Breast epithelium (tissue), 4 donors: Measurements from ENCODE around the gene INAFM1. TPM values are rescaled to one million over a fixed set of nuclear protein-coding genes. Genes with fewer than 3 reads are reported as not detected.
A peak's percentile ranks its signal among the peaks of the same experiment; 100 is the strongest.

ENCODE experiments used
- DNase-seq, 2 donors: peaks; one replicate each; pipeline ENCODE4 v3.0.0-alpha.2; 2019; ENCODE audit warnings: low spot score in 2 of 2
- H3K27ac ChIP-seq, 2 donors: fragments of 200-600 bp; sonication (generic) in 1 of 2; one replicate each; pipeline ENCODE4 v1.5.1; 2016 to 2019; ENCODE audit warnings: mild to moderate bottlenecking in 1 of 2
- H3K27me3 ChIP-seq, 2 donors: fragments of 200-600 bp; sonication (generic) in 1 of 2; one replicate each; pipeline versions ENCODE4 v1.5.1 to v1.6.0; 2017 to 2019; ENCODE audit warnings: control low read depth in 1 of 2, mild to moderate bottlenecking in 1 of 2
- H3K36me3 ChIP-seq: fragments of 200-600 bp; one replicate; pipeline ENCODE4 v1.5.1; 2019
- H3K4me1 ChIP-seq, 2 donors: fragments of 200-600 bp; sonication (generic); one replicate each; pipeline ENCODE4 v1.5.1; 2016 to 2019; ENCODE audit warnings: control low read depth in 1 of 2
- H3K4me3 ChIP-seq, 3 donors: fragments of 200-600 bp; sonication (generic); 1 replicate in 2 of 3; 2 replicates in 1 of 3; pipeline ENCODE4 v1.5.1; 2016 to 2019; ENCODE audit warnings: mild to moderate bottlenecking in 3 of 3, moderate library complexity in 2 of 3
- H3K9me3 ChIP-seq, 2 donors: fragments of 200-600 bp; sonication (generic) in 1 of 2; one replicate each; pipeline ENCODE4 v1.5.1; 2016 to 2019; ENCODE audit warnings: control low read depth in 1 of 2
- POLR2A ChIP-seq: fragments of 450-650 bp; IDR thresholded peaks from one replicate; pipeline ENCODE4 v1.6.1; 2016; ENCODE audit warnings: antibody characterized with exemption, mild to moderate bottlenecking, moderate library complexity
- POLR2AphosphoS5 ChIP-seq, 3 donors: sonication (generic); formaldehyde crosslinking; IDR thresholded peaks; one replicate each; pipeline ENCODE4 v1.6.1; 2017; ENCODE audit warnings: antibody characterized with exemption in 3 of 3
- intact Hi-C: fragments of 100-400 bp; cut with DNase I; formaldehyde crosslinking; loops from one replicate; pipeline ENCODE4 v1.15.1; 2023; ENCODE audit warnings: low total_unique reads
- total RNA-seq, 3 donors: library from RNA; depleted of rRNA; stranded (reverse); fragments of >200 nt; gene quantifications; one replicate each; pipeline ENCODE4 v1.1.0, GENCODE V29; 2016
- TF ChIP-seq, protein P1 (sequence below), 3 donors: fragments of 450-650 bp; IDR thresholded peaks; one replicate each; pipeline ENCODE4 v1.5.1; 2016 to 2017; ENCODE audit warnings: antibody characterized with exemption in 3 of 3, mild to moderate bottlenecking in 3 of 3, moderate library complexity in 3 of 3

INAFM1 gene
- total RNA-seq, 3 donors from 2014 or later, result 5.3 to 10.5 (median 7.2) TPM

DNA sequence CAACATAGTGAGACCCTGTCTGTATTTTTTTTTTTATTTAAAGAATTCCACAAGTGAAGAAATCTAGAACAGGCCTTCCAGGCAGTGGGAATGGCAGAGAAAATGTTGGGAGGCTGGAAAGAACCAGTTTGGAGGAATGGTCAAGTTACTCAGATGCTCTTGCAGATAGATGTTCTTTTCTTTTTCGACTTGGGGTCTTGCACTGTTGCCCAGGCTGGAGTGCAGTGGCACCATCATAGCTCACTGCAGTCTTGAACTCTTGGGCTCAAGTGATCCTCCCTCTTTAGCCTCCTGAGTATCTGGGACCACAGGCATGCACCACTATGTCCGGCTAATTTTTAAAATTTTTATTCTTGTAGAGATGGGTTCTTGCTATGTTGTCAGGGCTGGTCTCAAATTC lies 35.6 kb downstream of the INAFM1 start:
- intact Hi-C loops, result loop anchor here (2.0 kb wide), 1 partner anchor 72 kb away; no protein-coding TSS in a partner anchor
- H3K9me3 ChIP-seq, result no peaks in the 10 kb centered on the region
- no peak for TF ChIP-seq POLR2AphosphoS5 (IDR thresholded peaks at IDR 0.05)
- TF ChIP-seq, protein P1, sequence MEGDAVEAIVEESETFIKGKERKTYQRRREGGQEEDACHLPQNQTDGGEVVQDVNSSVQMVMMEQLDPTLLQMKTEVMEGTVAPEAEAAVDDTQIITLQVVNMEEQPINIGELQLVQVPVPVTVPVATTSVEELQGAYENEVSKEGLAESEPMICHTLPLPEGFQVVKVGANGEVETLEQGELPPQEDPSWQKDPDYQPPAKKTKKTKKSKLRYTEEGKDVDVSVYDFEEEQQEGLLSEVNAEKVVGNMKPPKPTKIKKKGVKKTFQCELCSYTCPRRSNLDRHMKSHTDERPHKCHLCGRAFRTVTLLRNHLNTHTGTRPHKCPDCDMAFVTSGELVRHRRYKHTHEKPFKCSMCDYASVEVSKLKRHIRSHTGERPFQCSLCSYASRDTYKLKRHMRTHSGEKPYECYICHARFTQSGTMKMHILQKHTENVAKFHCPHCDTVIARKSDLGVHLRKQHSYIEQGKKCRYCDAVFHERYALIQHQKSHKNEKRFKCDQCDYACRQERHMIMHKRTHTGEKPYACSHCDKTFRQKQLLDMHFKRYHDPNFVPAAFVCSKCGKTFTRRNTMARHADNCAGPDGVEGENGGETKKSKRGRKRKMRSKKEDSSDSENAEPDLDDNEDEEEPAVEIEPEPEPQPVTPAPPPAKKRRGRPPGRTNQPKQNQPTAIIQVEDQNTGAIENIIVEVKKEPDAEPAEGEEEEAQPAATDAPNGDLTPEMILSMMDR (IDR thresholded peaks at IDR 0.05), result no peak
- TF ChIP-seq POLR2A, result no peak
- peak overlapping the region in 2 of 3 donors; percentile 33 for H3K4me3 ChIP-seq
- no peaks in the 10 kb centered on the region for H3K27me3 ChIP-seq
- no peak for DNase-seq
- H3K36me3 ChIP-seq, result no peaks in the 10 kb centered on the region
- H3K27ac ChIP-seq, result no peak overlapping the region
- H3K4me1 ChIP-seq, result peaks cover 0 to 2% of the 10 kb centered on the region in 2 donors

DNA sequence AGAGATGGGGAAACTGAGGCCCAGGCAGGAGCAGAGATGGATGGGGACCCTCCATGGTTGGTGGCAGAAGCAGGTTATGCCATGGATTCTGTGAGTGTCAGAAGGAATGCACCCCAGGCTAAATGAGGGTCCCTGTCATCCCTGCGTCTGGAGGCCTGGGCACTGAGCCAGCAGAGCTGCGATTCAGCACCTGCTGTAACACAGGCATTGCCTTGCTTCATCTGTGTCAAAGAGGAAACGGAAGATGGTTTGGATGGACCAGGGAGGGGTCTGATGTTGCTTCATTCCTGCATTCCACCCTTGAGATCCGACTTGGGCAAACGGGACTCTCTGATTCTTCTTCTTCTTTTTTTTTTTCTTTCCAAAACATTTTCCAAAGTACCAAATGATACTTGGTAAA lies 36.1 kb downstream of the INAFM1 start:
- DNase-seq, result no peak
- TF ChIP-seq POLR2A (no peak), POLR2AphosphoS5 (IDR thresholded peaks at IDR 0.05) (no peak)
- TF ChIP-seq, protein P1 (IDR thresholded peaks at IDR 0.05), result no peak
- no peaks in the 10 kb centered on the region for H3K4me1 ChIP-seq
- no peaks in the 10 kb centered on the region for H3K9me3 ChIP-seq
- H3K36me3 ChIP-seq, result no peaks in the 10 kb centered on the region
- no peak overlapping the region for H3K27ac ChIP-seq
- intact Hi-C loops, result loop anchor here (2.0 kb wide), 1 partner anchor 72 kb away; no protein-coding TSS in a partner anchor
- no peaks in the 10 kb centered on the region for H3K27me3 ChIP-seq
- peak overlapping the region in 1 of 3 donors; percentile 33 for H3K4me3 ChIP-seq

DNA sequence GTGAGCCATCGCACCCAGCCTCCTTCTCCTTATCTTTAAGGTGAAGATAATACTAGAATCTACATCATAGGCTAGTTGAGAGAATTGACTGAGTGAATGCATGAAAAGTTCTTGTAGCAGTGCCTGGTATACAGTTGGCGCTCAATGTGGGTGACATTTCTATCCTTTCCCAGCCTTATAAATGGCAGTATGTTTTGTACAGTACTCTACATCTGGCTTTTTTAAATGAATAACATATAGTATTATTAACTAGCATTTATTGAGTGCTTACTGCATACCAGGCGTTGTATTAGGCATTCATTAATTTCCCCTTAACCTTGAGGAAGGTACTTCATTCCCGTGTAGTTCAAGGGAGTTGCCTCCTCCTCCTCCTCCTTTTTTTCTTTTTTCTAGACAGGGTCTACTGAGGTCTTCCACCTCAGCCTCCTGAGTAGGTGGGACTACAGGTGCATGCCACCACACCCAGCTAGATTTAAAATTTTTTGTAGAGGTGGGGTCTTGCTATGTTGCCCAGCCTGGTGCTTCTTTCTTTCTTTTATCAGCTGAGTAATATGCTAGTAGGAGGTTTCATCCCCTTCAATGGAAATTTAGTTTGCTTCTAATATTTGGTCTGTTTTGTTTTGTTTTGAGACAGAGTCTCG lies 37.8 kb downstream of the INAFM1 start:
- no peak for DNase-seq
- Histone ChIP-seq H3K36me3 (no peaks in the 10 kb centered on the region), H3K27ac (no peak overlapping the region), H3K9me3 (no peaks in the 10 kb centered on the region), H3K4me3 (peak overlapping the region in 1 of 3 donors; percentile 33), H3K4me1 (no peaks in the 10 kb centered on the region), H3K27me3 (no peaks in the 10 kb centered on the region)
- TF ChIP-seq POLR2A (no peak), POLR2AphosphoS5 (IDR thresholded peaks at IDR 0.05) (no peak)
- TF ChIP-seq, protein P1 (IDR thresholded peaks at IDR 0.05), result no peak
- intact Hi-C loops, result no loop called here

DNA sequence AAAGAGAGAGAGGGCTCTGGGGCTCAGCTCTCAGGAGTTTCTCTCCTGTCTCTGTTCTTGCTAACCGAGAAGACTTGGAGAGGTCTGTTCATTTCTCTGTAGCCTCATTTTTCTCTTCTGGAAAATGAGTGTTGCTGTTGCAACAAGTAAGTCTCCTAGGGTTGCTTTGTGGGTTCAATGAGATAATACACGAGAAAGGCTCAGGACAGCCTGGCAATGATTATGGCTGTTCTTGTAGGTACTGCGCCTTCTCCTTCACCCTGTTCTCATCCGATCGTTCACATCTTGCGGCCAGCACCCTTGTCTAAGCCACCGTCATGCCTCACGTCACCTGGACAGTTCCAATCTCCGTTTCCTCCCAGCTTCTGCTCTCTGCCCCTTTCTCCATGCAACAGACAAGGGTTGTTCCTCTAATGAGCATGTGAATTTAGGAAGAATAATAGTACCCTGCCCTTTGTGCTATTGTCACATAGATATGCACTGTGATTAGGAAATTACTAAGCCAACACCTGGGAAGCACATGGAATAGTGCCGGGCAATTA lies 39.1 kb downstream of the INAFM1 start:
- intact Hi-C loops, result no loop called here
- no peak for DNase-seq
- Histone ChIP-seq H3K9me3 (no peaks in the 10 kb centered on the region), H3K27ac (no peak overlapping the region), H3K36me3 (no peaks in the 10 kb centered on the region), H3K4me3 (no peak overlapping the region), H3K27me3 (no peaks in the 10 kb centered on the region), H3K4me1 (no peaks in the 10 kb centered on the region)
- TF ChIP-seq POLR2A (no peak), POLR2AphosphoS5 (IDR thresholded peaks at IDR 0.05) (no peak)
- TF ChIP-seq, protein P1 (IDR thresholded peaks at IDR 0.05), result no peak

DNA sequence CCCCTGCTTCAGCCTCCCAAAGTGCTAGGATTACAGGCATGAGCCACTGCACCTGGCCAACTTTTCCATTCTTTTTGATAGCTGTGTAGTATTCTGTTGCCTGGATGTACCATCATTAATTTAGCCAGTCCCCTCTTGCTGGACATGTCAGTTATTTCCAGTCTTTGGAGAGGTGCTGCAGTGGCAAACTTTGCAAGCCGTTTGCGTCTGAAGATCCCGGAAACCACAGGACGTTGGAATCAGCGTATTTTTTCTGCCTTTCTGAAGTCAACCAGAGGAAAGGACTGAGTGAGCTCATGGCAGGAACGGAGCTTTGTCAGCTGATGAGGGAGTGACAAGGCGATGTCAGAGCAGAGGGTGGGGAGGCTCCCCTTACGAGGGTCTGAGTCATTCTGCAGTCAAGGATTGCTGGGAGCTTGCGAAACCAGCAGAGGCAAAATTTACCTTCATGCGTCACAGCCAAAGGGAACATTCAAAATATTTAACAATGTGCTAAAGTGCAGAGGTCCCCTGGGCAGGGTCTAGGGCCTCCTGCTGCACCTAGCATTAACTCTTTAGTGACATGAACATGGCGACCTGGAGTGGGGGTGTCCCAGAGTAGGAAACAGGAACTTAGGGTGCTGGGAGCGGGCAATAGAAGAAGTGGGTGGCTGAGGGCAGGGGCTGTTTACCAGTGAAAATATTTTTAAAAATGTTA lies 40.6 kb downstream of the INAFM1 start:
- no peak for TF ChIP-seq POLR2A
- TF ChIP-seq, protein P1 (IDR thresholded peaks at IDR 0.05), result no peak
- peak in 2 of 3 donors; percentile 29 to 86 for TF ChIP-seq POLR2AphosphoS5 (IDR thresholded peaks at IDR 0.05)
- no peaks in the 10 kb centered on the region for H3K36me3 ChIP-seq
- intact Hi-C loops, result no loop called here
- no peaks in the 10 kb centered on the region for H3K9me3 ChIP-seq
- DNase-seq, result no peak
- peaks cover 0 to 6% of the 10 kb centered on the region in 2 donors for H3K27me3 ChIP-seq
- H3K27ac ChIP-seq, result no peak overlapping the region
- H3K4me1 ChIP-seq, result no peaks in the 10 kb centered on the region
- H3K4me3 ChIP-seq, result no peak overlapping the region
